Measurements from ENCODE around the gene LIG3. TPM values are rescaled to one million over a fixed set of nuclear protein-coding genes. Genes with fewer than 3 reads are reported as not detected.

The LIG3 gene
- polyA plus RNA-seq, 1 of the 3 experiments (the other 2 are of a cell fraction) = 25.7 TPM

- Histone ChIP-seq H3K79me2 (ENCODE audit: insufficient read depth) (no peaks in the 10 kb centered on the region), H2AFZ (ENCODE audit: low read depth) (no peak overlapping the region), H3K9ac (no peak overlapping the region), H3K27ac (ENCODE audit: low read depth in 2 of 2, low read length in 1 of 2) (no peak overlapping the region), H3K9me2 (no peaks in the 10 kb centered on the region), H3K4me3 (ENCODE audit: low read depth in 2 of 2, low read length in 1 of 2) (no peak overlapping the region), H3K4me1 (ENCODE audit: control insufficient read depth in 1 of 2, insufficient read depth in 2 of 2, low read depth in 1 of 2, low read length in 1 of 2) (peaks cover 1 to 13% of the 10 kb centered on the region in 2 experiments; a peak in 2 of 4 replicates), H3K4me2 (no peak overlapping the region), H3F3A (replicated peaks; ENCODE audit: insufficient read depth) (peaks cover 11% of the 10 kb centered on the region), H3K36me3 (replicated peaks in 1 of 2; ENCODE audit: control insufficient read depth in 1 of 2, insufficient read depth in 2 of 2, low read length in 1 of 2) (peaks cover 26 to 71% of the 10 kb centered on the region in 2 experiments), H3K9me3 (no peaks in the 10 kb centered on the region), H4K20me1 (ENCODE audit: insufficient read depth) (no peaks in the 10 kb centered on the region), H3K27me3 (ENCODE audit: insufficient read depth) (no peaks in the 10 kb centered on the region)
- no peak for DNase-seq
- no peak for TF ChIP-seq TAF1 (IDR thresholded peaks at IDR 0.05; ENCODE audit: borderline replicate concordance, low read depth, low read length)
- TF ChIP-seq PBX3 (IDR thresholded peaks at IDR 0.05) = no peak
- TF ChIP-seq REST (IDR thresholded peaks at IDR 0.05; ENCODE audit: low read depth, low read length) = no peak
- no peak for TF ChIP-seq FOXJ3 (CRISPR knock-in tag; IDR thresholded peaks at IDR 0.05)
- no peak for TF ChIP-seq RCOR1 (IDR thresholded peaks at IDR 0.05; ENCODE audit: low read length)
- ChIA-PET CTCF (no interaction called here), POLR2A (no interaction called here)
- WGBS (ENCODE audit: low lambda C conversion rate) = 81% methylated on average over 2 of the region's 2 CpGs
Measured at GRCh38 chr17:34993031-34993430, 12.7 kb downstream of the LIG3 start.

GRCh38 chr17:34996422-34997285, 16.3 kb downstream of the LIG3 start:
- H3K4me1 ChIP-seq (ENCODE audit: control insufficient read depth in 1 of 2, insufficient read depth in 2 of 2, low read depth in 1 of 2, low read length in 1 of 2) = peaks cover 4 to 19% of the 10 kb centered on the region in 2 experiments; a peak in 2 of 4 replicates
- peak overlapping the region; percentile 10; the same call in 1 of the 2 replicates for H3K4me2 ChIP-seq
- peaks cover 28 to 65% of the 10 kb centered on the region in 2 experiments for H3K36me3 ChIP-seq (replicated peaks in 1 of 2; ENCODE audit: control insufficient read depth in 1 of 2, insufficient read depth in 2 of 2, low read length in 1 of 2)
- H3K27ac ChIP-seq (ENCODE audit: low read depth in 2 of 2, low read length in 1 of 2) = peak overlapping the region; percentile 31 to 53; a peak in 2 of 4 replicates
- TF ChIP-seq SMC3 (IDR thresholded peaks at IDR 0.05; ENCODE audit: low read depth, low read length) (no peak), GATA2 (CRISPR knock-in tag; IDR thresholded peaks at IDR 0.05) (no peak)
- DNase-seq = no peak
- ChIA-PET CTCF (interaction anchor here (0.6 to 5.1 kb wide), 6 partner anchors 15 to 326 kb away, joined by 3 to 32 read pairs (median 3); partner anchors contain the start of gene RAD51D), POLR2A (no interaction called here)
- H2AFZ ChIP-seq (ENCODE audit: low read depth) = no peak overlapping the region
- 91% methylated on average over 3 of the region's 3 CpGs for WGBS (ENCODE audit: low lambda C conversion rate)
- peaks cover 11% of the 10 kb centered on the region for H3F3A ChIP-seq (replicated peaks; ENCODE audit: insufficient read depth)
- H3K4me3 ChIP-seq (ENCODE audit: low read depth in 2 of 2, low read length in 1 of 2) = no peak overlapping the region
- H4K20me1 ChIP-seq (ENCODE audit: insufficient read depth) = no peaks in the 10 kb centered on the region
- no peaks in the 10 kb centered on the region for H3K79me2 ChIP-seq (ENCODE audit: insufficient read depth)
- H3K27me3 ChIP-seq (ENCODE audit: insufficient read depth) = no peaks in the 10 kb centered on the region
- H3K9me3 ChIP-seq = no peaks in the 10 kb centered on the region
- H3K9me2 ChIP-seq = no peaks in the 10 kb centered on the region
- no peak overlapping the region for H3K9ac ChIP-seq

Measured in SK-N-SH (cell line).